GM12873 (cell line): Measurements from ENCODE around the gene TRIOBP.

ENCODE experiments used
- TF ChIP-seq, protein P1 (sequence below): IDR thresholded peaks from 2 replicates; pipeline ENCODE4 v1.5.1; 2012; ENCODE audit warnings: low read depth, mild to moderate bottlenecking, moderate library complexity, low read length, control low read depth; ENCODE audit not compliant: insufficient read depth; ENCODE audit errors: missing control alignments

TRIOBP gene

DNA sequence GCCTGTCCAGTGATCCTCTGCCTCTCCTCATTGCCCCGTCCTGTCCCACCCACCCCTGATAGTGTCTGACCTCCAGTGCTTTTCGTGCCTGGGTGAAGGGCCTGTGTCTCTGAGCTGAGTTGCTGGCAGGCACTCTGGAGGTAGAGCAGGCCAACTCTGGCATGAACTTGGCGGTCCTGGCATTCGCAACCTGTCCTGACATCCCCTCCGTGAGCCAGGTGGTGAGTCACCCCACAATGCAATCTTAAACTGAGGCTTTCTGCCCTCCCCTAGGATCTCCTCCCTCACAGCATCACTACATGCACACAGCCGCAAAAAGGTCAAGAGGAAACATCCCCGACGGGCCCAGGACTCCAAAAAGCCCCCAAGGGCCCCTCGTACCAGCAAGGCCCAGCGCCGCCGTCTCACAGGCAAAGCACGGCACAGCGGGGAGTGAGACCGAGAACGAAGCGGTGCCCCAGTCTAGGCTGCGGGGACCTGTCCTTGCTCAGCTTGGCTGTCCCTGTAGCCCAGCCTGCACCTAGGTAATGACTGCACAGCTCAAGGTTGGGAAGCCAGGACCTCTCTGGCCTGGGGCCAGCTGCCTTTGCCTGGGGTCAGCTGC is 5.8 kb upstream of the TRIOBP start:
- TF ChIP-seq, protein P1, sequence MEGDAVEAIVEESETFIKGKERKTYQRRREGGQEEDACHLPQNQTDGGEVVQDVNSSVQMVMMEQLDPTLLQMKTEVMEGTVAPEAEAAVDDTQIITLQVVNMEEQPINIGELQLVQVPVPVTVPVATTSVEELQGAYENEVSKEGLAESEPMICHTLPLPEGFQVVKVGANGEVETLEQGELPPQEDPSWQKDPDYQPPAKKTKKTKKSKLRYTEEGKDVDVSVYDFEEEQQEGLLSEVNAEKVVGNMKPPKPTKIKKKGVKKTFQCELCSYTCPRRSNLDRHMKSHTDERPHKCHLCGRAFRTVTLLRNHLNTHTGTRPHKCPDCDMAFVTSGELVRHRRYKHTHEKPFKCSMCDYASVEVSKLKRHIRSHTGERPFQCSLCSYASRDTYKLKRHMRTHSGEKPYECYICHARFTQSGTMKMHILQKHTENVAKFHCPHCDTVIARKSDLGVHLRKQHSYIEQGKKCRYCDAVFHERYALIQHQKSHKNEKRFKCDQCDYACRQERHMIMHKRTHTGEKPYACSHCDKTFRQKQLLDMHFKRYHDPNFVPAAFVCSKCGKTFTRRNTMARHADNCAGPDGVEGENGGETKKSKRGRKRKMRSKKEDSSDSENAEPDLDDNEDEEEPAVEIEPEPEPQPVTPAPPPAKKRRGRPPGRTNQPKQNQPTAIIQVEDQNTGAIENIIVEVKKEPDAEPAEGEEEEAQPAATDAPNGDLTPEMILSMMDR = no peak

DNA sequence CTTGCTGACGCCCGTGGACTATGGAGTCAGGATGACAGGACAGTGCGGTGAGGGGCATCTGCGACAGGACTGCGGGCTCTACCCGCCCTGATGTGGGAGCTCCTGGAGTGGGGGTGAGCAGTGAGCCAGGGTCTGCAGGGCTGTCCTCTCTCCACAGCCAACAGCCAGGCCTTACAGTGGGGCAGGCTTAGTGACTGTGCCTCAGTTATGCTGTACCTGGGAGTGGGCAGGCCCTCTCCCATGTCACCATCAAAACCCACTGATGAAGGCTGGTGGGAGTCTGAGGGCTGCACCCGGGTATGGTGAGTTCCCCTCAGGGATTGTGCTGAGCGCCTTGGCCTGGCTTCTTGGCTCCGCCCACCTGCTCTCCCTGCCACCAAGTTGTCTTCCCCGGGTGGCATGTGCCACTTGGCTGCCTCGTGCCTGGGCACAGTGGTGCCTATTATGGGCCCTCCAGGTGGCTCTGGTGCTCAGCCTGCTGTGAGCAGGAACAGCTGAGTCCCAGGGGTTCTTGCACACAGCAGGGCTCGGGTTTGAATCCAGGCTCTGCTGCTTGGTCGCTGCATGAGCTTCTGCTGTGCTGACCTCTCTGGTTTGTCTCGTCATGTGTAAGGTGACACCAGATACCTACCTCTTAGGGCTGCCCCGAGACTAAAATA is 4.1 kb upstream of the TRIOBP start:
- TF ChIP-seq, protein P1 = no peak

DNA sequence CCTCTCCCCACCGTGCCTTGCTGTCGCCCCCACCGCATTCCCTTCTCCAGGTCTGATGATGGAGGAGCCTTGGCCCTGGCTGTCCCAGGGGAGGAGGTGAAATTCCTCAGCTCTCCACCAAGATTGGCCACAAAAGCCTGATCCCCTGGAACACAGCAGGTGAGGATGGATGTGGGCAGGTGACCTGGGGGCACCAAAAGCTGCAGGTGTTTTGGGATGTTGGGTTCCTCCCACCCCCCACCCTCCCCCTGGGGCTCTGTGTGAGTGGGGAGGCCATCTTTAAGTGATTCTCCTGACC is 639 bp downstream of the TRIOBP start:
- TF ChIP-seq, protein P1 = no peak

DNA sequence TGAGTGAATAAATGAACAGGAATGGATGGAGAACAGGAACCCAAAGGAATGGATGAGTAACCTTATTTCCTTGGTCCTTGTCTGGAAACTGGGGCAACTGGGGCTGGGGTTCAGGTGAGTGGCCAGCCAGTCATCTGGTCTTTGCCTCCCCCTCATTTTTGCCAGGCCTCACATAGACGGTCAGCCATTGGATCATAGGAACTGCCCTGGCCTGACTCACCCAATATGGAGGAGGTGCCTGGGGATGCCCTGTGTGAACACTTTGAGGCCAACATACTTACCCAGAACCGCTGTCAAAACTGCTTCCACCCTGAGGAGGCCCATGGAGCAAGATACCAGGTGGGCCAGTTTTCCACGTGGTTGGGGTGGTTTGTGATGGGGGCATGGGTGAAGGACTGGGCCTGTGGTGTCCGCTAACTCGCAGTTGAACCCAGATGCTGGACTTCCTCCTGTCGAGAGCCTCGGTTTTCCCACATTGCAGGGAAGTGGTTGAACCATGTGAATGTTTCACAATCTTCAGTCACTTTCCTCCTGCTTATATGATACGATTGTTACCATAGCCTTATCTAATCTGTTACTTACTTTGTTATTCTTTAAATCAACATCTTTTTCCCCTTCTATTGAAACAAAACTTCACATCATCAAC is 4.4 kb downstream of the TRIOBP start:
- TF ChIP-seq, protein P1 = no peak

DNA sequence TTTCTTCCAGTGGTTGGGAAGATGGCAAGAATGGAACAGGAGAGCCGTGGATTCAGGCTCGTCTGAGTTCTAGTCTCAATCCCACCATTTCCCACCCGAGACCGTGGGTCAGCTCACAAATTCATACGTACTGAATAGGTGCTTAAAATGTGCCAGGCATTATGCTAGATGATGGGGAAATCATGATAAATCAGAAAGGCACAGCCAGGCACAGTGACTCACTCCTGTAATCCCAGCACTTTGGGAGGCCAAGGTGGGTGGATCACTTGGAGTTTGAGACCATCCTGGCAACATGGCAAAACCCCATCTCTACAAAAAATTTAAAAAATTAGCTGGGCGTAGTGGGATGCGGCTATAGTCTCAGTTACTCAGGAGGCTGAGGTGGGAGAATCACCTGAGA is 7.1 kb downstream of the TRIOBP start:
- TF ChIP-seq, protein P1 = no peak

DNA sequence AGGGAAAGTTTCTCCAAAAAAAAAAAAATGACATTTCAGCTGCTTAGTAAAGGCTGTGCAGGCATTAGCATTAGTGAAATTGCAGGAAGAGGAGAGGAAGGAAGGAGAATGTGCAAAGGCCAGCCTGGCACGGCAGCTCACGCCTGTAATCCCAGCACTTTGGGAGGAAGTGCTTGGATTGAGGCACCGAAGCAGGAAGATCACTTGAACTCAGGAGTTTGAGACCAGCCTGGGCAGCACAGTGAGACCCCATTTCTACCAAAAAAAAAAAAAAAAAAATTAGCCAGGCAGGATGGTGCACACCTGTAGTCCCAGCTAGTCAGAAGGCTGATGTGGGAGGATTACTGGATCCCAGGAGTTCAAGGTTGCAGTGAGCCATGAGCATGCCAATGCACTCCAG is 7.8 kb downstream of the TRIOBP start:
- TF ChIP-seq, protein P1 = no peak

DNA sequence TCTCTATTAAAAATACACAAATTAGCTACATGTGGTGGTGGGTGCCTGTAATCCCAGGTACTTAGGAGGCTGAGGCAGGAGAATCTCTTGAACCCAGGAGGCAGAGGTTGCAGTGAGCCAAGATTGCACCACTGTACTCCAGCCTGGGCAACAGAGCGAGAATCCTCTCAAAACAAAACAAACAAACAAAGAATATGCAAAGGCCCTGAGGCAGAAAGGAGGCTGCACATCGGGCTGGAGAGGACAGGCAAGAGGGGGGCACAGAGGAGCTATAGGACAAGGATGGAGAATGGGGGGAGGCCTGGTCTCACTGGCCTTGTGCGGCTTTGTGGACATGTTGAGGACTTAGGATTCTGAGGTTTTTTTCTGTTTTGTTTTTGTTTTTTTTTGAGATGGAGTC is 8.4 kb downstream of the TRIOBP start:
- TF ChIP-seq, protein P1 = no peak
